HG02623 (cell line): ENCODE results near the gene RBMY1E.
"Not testable (repeated sequence)": the region's sequence is repeated elsewhere in the genome, so short reads cannot be mapped to it uniquely, and the experiment has no call there.

ENCODE experiments used
- ATAC-seq: cut with Tn5 transposase; IDR thresholded peaks from one replicate; pipeline ENCODE4 v1.9.1; 2021; ENCODE audit warnings: moderate library complexity; ENCODE audit not compliant: unreplicated experiment

The RBMY1E gene

GRCh38 chrY:21917932-21918331, at the start of gene RBMY1E:
TSS of gene RBMY1E (minus strand) at chrY:21918032. CDS start at chrY:21916054, 1,978 bp downstream.
- not testable (repeated sequence) for ATAC-seq

GRCh38 chrY:21894426-21894825, 23.4 kb downstream of the RBMY1E start, which contains the start of gene RBMY1D:
TSS of gene RBMY1D (minus strand) at chrY:21894526. CDS start at chrY:21892513, 2,013 bp downstream.
- ATAC-seq: not testable (repeated sequence)

- ATAC-seq: peak; percentile 84
These were observed 48.3 kb downstream of the RBMY1E start for GRCh38 chrY:21869407-21870076.
